Stimulated activated naive CD4-positive, alpha-beta T cell treated with Interleukin-2 at 50 U/mL for 16 hours (primary cell): Measurements from ENCODE around the gene NTF4.

Experiments
- DNase-seq: peaks from one replicate; lab custom pipeline; 2025; lab: John Stamatoyannopoulos, UW

The NTF4 gene, protein sequence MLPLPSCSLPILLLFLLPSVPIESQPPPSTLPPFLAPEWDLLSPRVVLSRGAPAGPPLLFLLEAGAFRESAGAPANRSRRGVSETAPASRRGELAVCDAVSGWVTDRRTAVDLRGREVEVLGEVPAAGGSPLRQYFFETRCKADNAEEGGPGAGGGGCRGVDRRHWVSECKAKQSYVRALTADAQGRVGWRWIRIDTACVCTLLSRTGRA

DNA sequence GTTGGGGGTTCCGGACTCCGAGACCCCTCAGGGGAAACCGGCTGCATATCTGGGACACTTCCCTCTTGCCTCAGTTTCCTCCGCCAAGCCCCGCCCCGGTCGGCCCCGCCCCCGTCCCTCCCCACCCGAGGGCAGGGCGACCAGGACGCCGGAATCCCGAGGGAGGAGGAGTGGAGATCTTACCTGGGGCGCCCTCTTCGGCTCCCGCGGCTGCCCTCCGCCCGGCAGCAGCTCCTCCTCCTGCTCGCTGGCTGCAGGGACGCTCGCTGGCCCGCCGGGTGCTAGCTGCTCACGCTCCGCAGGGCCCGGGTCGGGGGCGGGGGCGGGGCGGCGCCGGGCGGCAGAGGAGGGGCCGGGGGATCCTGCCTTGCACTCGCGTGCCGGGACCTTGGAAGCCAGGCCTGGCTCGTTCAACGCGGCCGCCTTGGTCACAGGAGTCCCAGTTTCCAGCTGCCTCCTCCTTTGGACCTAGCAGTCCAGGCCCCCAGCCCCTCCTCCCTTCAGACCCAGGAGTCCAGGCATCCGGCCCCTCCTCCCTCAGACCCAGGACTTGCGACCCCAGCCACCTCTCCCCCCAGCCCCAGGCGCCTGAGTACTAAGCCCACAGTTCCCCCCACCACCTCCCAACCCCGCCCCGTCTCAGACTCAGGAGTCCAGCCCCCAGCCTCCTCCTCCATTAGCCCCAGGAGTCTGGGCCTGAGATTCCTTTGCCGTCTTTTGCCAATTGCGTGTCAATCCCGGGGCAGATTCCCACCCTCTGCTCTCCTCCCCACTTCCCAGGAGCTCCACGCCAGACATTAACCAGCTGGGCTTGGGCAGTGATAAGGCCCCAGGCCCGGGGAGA is at the start of gene NTF4:
Gene NTF4, minus strand, starts transcription at position 51 of the 844 bp plus-strand sequence. CDS start 2,821 bp downstream, outside the sequence.
- DNase-seq, result no peak

DNA sequence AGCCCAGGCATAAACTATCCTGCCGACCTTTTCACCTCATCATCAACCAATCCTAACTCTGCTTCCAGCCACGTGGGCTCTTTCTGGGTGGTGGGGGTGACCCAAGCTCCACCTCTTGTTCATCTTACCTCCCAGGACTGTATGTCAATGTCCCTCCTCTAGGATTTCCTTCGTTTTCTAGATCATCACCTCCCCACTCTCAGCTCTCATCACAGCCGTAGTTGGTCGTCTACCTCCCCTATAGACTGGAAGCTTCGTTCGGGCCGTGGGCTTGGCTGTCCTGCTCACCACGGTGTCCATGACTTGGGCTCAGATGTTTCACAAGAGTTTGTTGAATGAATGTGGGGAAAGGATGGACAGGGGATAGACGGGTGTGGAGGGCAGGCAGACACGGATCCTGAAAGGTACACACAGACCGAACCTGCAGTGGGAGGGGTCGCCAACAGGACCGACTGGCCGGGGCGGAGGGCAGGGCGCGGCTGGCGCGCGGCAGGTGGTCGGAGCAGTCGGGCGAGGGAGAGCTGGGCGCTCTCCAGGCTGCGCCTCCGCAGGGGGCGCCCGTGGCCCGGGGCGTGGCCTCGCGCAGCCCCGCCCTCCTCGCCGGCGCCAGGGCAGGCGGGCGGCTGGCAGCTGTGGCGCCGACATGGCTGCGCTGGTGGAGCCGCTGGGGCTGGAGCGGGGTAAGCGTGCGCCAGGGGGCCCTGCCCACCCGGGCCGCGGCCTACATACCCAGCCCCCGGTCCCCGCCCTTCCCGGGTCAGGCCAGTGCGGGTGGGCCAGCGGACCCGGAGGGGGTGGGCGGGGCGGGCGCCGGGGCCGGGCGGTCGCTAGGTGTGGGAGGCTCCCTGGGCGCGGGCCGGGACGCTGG is 49.4 kb upstream of the NTF4 start, which contains the start of gene LIN7B:
Gene LIN7B, plus strand, starts transcription at position 609 of the 868 bp plus-strand sequence. Its CDS starts 35 bp downstream, at position 644.
- peak; percentile 62 for DNase-seq

DNA sequence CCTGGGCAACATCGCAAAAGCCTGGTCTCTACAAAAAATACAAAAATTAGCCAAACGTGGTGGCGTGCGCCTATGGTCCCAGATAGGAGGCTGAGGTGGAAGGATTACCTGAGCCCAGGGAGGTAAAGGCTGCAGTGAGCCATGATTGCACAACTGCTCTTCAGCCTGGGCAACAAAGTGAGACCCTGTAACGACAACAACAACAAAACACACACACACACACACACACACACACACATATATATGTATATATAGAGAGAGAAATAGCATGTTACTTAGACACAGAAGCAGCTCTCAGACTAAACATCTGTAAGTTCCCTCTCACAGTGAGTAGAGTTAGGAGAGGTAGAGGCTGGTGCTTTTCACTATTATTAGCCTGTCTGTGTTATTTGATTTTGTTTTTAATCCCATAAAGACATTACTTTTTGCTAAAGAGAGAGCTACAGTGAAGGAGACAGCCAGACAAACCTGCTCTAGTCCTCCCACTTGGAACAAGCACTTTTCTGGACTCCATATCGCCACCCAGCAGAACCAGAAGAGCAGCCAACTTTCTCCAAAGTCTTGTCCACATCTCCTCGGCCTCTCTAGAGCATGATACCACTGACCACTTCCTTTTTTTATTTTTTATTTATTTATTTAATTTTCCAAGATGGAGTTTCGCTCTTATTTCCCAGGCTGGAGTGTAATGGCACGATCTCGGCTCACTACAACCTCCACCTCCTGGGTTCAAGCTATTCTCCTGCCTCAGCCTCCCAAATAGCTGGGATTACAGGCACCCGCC is 46.8 kb upstream of the NTF4 start:
- DNase-seq, result no peak

DNA sequence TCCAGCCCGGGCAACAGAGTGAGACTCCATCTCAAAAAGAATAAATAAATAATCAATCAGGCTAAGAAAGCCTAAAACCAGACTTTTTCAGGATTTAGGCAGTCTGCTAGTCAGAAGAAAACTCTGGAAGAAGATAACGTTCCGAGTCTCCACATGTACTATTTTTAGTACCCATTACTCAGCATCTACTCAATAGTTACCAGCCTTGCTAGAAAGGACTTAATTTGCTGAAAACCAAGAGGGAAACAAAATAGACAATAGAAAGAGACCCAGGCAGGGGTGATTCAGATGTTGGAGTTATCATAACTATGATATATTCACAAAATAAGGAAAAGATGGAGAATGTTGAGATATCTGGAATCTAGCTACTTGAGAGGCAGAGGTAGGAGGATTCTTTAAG is 45.9 kb upstream of the NTF4 start:
- no peak for DNase-seq

DNA sequence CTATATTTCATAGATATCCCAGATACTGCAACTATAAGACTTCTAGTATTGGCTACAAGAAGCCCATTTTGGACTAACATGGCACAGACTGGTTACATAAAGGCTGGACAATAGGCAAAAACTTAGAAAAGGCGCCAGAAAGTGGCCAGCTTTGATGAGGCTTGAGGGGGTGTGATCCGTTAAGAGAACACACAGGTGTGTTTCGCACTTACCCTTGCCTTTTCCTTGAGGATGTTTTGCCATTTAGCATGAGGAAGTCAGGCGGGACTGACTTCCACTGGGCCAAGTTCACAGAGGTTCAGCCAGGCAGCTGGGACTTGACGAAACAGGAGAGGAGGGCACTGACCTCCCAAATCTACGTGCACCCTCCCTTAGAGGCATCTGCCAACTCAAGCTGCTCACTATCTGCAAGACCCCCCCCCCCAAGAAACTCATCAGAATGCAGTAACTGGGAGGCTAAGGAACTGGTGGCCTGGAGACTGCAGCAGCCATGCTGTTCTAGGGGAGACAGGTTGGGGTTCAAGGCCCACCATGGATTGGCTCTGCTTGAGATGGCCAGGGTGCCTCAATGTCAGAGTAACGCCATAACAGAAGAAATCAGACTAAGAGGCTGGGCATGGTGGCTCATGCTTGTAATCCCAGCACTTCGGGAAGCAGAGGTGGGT is 45.1 kb upstream of the NTF4 start:
- no peak for DNase-seq

DNA sequence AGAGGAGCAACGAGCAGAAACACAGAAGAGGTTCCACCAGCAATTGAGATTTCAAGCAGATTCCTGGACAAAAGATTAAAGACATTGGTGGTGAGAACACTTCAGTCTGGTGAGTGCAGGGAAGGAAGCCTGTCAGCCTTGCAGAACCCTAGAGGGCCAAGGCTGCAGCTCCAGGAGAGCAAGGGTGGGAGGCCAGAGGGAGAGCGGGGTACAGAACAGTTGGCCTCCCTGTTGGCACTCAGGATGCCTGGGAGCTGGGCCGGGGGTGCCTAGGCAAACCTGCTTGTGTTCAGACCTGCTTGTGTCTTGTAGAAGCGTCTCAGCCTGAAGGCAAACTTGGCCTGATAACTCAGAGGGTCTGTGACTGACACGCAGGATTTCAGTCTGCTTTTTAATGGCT is 44.4 kb upstream of the NTF4 start:
- DNase-seq, result no peak

DNA sequence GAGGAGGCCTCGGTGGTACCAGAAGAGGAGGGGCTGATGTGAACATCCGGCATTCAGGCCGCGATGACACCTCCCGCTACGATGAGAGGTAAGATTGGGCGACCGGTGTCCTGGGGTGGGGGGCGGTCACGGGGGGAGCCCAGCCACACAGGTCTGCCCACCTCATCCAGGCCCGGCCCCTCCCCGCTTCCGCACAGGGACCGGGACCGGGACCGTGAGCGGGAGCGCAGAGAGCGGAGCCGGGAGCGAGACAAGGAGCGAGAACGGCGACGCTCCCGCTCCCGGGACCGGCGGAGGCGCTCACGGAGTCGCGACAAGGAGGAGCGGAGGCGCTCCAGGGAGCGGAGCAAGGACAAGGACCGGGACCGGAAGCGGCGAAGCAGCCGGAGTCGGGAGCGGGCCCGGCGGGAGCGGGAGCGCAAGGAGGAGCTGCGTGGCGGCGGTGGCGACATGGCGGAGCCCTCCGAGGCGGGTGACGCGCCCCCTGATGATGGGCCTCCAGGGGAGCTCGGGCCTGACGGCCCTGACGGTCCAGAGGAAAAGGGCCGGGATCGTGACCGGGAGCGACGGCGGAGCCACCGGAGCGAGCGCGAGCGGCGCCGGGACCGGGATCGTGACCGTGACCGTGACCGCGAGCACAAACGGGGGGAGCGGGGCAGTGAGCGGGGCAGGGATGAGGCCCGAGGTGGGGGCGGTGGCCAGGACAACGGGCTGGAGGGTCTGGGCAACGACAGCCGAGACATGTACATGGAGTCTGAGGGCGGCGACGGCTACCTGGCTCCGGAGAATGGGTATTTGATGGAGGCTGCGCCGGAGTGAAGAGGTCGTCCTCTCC is 43.2 kb upstream of the NTF4 start:
- no peak for DNase-seq

DNA sequence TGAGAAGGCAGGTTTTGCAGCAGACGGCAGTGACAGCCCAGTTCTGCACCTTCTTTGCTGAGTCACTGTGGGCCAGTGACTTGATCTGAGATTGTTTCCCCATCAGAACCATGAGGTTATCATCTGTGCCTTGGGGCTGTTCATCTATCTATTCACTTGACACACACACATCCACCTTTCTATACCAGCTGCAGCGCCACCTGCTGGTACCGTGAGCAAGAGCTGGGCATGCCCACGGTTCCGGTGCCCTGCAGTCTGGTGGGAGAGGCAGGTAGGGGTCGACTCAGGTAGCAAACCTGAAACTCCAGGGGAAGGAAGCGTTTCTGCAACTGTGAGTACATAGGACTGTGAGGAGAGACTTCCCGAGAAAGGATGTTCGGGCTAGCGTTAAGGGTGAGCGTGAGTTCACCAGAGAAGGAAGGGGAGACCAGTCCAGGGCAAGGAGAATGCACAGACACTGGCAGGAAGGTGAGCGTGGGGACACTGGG is 42.1 kb upstream of the NTF4 start:
- DNase-seq, result peak; percentile 57

DNA sequence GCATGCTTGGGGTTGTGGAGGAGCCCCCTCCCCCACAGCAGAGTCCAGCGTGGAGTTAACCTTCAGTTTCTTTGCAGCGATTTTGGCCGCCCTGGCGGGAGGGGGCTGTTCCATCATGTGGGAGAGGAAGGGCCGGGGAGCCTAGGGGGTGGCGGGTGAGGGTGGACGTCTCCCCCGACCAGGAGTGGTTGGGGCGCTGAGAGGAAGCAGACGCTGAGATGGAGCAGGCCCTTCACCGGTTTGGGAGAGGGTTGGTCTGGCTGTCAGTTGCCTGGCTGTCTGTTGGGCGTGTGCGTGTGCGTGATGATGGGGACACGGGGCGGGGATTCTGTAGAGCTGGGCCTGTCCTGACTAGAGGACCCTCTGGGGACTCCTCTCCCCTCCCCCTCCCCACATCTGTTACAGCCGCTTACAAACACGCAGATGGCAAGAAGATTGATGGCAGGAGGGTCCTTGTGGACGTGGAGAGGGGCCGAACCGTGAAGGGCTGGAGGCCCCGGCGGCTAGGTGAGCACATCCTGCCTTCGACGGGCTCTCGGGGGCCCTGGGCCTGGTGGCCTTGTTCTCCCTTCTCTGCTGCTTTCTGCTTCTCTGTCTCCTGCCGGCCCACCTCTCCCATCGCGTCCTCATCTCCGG is 39.7 kb upstream of the NTF4 start:
- no peak for DNase-seq

DNA sequence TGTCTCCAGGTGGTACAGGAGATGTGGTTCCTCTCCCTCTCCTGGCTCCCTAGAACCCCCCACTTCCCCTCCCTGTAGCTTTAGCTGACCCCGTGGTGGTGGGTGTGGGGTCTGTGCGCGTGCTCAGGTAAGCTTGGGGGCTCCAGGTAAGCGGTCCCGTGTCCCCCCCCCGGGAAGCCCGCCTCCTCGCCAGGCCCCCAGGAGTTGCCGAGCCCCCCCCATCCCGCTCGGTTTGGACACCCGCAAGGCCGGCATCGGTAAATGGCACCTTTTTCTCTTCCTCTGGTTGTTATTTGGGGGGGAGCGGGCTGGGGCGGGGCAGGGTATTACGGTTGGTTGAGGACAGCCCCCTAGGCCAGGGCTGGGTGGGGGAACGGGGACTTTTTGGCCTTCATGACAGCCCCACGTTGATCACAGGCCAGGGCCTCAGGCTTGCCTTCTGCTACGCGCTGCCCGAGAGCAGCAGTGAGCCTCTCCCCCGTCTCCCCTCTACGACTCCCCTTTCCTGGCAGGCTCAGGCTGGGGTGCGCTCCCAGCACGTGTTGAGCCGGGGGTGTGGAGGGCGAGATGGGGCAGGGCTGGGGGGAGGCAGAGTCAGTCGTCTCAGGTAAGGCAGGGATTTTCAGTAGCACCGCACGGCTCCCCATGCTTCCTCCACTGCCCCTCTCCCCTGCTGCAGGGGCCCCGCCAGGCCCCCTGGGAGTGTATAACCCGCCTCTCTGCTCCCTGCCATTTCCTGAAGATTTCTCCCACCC is 38.9 kb upstream of the NTF4 start:
- no peak for DNase-seq

DNA sequence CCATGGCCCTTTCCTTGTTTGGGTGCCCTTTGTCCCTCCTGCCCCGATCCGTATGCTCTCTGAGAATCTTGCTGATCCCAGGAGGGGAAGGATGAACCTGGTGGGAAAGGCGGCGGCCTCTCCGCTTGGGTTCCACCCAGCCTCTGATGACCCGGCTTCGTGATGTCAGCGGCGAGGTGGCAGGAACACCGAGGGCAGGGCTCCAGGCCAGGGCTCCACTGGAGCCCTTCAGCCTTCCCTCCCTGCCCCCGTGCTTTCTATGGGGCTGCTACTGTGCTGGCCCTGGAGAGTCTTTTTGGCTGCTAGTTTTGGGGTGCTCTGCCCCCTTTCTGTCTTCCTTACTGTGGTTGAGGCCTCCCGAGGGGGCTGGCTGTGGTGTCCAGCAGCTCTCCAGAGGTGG is 37.7 kb upstream of the NTF4 start:
- no peak for DNase-seq

DNA sequence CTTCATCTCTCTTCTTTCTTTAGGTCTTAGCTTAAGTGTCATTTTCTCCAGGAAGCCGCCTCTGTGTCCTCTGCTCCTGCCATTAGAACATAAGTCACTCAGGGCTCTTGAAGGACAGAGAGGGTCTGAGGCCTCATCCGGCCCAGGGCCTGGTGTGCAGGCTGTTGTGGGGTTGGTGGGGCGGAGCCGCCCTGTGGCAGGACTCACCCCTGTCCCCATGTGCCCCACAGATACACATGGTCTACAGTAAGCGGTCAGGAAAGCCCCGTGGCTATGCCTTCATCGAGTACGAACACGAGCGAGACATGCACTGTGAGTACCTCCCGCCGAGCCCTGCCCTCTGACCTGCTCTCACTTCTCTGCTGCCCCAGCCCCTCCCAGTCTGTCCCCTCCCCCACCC is 36.5 kb upstream of the NTF4 start:
- no peak for DNase-seq

DNA sequence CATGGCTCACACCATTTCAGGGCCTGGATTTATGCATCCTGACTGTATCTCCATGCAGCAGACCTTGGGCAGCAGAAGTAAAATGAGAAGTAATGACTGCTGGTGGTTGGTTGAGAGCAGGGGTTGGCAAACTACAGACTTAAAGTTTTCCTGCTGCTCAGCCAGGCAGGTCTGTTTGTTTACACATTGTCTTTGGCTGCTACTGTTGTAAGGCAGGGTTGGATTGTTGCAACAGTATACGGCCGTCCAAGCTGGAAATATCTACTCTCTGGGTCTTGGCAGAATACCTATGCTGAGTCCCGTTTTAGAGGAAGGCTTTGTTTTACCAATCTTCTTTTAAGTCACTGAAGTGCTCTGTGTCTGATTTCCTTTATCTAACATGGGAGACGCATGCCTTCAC is 34.2 kb upstream of the NTF4 start:
- no peak for DNase-seq

DNA sequence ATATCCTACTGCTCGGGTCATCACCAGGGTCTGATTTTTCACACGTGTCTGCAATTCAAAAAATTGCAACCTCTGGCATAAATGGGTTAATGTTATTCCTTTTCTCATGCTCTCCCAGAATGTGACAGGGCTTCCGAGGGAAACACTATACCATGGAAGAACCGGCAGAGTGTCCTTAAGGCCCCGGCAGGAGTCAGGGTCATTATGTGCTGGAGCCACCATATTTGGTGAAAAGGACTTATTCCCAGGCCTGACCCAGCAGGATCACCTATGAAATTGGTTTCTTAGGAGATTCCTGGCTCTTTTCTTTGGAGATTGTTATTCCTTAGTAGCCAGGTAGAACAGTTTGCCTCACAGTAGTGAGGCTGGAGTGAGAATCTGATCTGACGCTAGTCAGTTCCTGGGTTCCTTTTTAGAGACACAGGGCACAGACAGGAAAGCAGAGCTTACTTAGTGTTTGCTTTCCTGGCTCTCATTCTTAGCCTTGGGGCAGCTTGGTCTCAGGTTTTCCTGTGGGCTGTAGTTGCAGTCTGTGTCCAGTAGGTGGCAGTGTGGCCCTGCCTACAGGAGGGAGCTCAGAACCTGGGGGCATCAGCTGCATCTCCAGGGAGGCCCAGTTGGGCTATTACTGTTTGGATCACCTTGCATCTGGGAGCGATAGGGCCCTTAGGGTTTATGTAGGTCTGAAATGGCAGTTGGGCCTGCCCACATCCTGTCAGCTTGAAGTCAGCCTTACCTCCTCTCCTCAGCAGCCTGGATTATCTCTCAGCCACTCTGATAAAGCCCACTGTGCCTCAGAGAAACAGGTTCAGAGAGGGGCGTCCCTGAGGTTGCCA is 33.1 kb upstream of the NTF4 start:
- peak; percentile 57 for DNase-seq

DNA sequence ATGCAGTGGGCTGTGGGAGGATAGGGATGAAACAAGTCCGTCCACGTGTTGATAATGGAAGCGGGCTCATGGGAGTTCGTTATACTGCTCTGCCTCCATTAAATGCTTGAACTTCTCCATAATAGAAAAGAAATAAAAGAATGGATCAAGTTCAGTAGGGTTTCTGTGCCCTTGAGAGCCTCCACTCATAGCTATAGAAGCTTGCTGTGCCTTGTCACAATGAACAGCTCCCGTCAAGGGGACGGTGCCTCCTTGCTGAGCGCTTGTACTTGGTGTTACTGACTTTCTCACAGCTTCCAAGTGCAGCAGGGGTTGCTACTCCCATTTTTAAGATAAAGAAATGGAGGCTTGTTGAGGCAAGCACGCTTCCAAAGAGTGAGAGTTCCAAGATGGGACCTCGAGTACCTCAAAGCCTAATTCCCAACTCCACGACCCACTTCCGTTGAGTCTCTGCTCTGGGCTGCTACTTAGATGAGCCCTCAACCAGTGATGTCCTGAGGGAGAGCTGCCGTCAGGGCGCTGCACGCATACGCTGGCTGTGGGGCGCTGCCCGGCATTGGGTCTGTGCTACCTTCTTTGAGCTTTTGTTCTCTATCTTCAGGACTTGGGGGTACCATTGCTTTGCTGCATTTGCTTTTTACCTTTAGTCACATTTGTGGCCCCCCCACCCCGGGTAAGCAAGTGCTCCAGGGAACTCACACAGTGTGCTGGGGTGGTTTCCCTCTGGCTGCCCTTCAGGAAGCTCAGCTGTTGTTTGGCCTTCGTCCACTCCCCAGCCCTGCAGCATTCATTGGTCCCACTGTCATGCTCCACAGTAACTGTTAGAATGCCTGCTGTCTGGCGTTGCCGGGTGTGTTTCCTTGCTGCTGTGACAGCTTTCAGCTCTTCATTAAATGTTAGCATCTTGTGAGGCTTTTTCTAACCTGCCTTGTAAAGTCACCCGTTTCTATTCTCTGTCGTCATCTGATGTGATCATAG is 30.2 kb upstream of the NTF4 start:
- DNase-seq, result no peak

DNA sequence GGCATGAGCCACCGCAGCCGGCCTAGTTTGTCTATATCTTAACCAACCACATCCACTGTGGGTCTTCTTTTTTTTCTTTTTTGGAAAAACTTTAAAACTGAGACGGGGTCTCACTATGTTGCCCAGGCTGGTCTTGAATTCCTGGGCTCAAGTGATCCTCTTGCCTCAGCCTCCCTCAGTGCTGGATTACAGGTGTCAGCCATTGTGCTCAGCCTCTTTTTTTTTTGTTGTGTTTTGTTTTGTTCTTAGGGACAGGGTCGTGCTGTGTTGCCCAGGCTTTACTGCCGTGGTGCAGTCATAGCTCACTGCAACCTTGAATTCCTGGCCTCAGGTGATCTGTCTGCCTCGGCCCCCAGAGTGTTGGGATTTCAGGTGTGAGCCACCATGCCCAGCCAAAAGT is 28.1 kb upstream of the NTF4 start:
- no peak for DNase-seq
